ENCODE results near the gene TMPRSS11A.

Gene TMPRSS11A, protein sequence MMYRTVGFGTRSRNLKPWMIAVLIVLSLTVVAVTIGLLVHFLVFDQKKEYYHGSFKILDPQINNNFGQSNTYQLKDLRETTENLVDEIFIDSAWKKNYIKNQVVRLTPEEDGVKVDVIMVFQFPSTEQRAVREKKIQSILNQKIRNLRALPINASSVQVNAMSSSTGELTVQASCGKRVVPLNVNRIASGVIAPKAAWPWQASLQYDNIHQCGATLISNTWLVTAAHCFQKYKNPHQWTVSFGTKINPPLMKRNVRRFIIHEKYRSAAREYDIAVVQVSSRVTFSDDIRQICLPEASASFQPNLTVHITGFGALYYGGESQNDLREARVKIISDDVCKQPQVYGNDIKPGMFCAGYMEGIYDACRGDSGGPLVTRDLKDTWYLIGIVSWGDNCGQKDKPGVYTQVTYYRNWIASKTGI

DNA sequence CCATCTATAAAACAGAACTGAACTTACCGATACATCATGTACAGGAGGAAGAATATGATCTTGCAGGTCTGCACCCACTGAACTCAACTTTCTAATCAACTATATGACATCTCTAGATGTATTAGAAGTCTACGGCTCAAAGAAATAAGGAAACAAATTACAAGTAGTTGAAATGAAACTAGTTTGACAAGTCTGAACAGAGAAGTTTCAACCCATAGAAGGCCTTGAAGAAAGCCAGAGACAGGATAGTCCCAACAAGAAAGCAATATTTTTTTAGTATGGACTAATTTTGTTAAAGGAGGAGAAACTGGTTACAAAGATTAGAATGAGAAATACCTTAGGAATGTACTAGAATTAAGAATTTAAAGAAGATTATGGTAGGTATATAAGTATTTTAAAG lies at the start of gene TMPRSS11A:
TMPRSS11A (minus strand) TSS at position 138 of the 400 bp plus-strand sequence; CDS start at position 38, 100 bp downstream.
- H3K27ac Mint-ChIP-seq, result no peak within 1 kb of the TSS
- no peaks in the 10 kb centered on the region for H3K27me3 Mint-ChIP-seq
- no peaks in the 10 kb centered on the region for H3K4me1 Mint-ChIP-seq
- ATAC-seq (no peak), DNase-seq (no peak)
- no peaks in the 10 kb centered on the region for H3K36me3 Mint-ChIP-seq (ENCODE audit: low read depth)
- no peak within 1 kb of the TSS for H3K4me3 Mint-ChIP-seq
- no peaks in the 10 kb centered on the region for H3K9me3 Mint-ChIP-seq

DNA sequence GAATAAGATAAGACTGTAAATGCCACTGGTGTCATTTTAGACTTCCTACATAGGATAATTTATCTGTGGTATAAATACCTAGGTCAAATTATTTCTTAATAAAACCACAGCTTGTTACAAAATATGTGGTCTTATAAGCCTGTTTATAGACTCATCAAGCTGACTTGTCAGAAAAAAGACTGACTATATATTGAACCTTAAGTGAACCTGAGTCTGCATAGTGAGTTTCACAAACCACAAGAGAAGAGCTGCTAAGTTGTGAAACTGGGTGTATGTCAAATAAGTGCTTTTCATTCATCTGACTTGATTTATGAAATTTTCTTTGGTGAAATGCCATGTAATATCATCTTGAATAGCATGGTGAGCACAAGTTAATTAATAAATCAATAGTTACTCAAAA lies 48.4 kb upstream of the TMPRSS11A start:
- Mint-ChIP-seq H3K4me1 (no peaks in the 10 kb centered on the region), H3K36me3 (ENCODE audit: low read depth) (no peaks in the 10 kb centered on the region), H3K27me3 (no peaks in the 10 kb centered on the region), H3K27ac (no peak overlapping the region), H3K4me3 (no peak overlapping the region), H3K9me3 (no peaks in the 10 kb centered on the region)
- ATAC-seq (no peak), DNase-seq (no peak)

DNA sequence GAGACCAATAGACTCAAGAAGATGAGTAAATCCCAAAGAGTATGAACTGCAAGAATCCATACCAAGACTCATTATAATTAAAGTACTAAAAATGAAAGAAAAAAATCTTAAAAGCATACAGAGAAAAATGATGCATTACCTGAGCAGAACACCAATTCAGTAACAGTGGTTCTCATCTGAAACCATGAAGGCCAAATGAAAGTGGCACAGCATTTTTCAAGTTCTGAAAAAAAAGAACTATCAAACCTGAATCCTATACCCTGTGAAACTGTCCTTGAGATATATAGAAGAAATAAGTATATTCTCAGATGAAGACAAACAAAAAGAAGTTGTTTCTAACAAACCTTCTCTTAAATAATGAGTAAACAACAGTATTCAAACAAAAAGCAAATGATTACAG lies 39.6 kb upstream of the TMPRSS11A start:
- Mint-ChIP-seq H3K4me3 (no peak overlapping the region), H3K9me3 (no peaks in the 10 kb centered on the region), H3K27me3 (no peaks in the 10 kb centered on the region), H3K27ac (no peak overlapping the region), H3K4me1 (no peaks in the 10 kb centered on the region), H3K36me3 (ENCODE audit: low read depth) (no peaks in the 10 kb centered on the region)
- DNase-seq (no peak), ATAC-seq (no peak)

DNA sequence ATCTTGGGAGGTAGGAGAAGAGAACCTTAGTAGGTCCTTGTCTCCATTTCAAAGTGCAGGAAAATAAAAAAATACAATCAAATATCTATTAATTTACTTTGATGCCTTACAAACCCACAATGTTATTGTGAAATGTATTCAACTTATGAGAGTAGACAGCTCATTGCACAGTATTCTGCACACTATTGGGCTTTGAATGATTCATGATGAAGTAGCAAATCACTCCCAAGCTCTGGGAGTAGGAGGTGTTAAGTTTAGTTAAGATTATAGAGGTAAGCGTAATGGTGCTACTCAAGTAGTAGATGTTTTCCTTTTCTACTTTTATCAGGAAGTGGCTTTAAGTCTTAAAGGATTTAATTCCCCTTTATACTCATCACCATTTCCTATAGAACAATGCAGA lies 32.8 kb upstream of the TMPRSS11A start:
- H3K27me3 Mint-ChIP-seq, result peaks cover 2% of the 10 kb centered on the region
- H3K4me1 Mint-ChIP-seq, result no peaks in the 10 kb centered on the region
- no peaks in the 10 kb centered on the region for H3K9me3 Mint-ChIP-seq
- no peaks in the 10 kb centered on the region for H3K36me3 Mint-ChIP-seq (ENCODE audit: low read depth)
- DNase-seq (no peak), ATAC-seq (no peak)
- H3K4me3 Mint-ChIP-seq, result no peak overlapping the region
- H3K27ac Mint-ChIP-seq, result no peak overlapping the region

DNA sequence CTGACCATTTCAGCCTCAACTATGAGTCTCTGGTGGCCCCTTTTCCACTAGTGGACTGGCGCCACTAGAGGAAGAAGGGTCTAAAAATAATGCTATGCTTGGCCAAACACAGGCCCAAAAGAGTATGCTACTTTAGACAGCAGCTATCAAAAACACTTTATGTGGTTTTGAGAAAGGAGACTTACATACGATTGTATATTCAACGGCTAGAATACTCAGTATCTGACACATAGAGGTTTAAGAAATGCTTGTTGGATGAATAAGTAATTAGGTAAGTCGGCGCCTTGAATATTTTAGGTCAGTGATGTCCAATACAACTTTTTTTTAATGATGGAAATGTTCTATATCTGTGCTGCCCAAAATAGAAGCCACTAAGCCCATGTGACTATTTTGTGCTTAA lies 25.7 kb upstream of the TMPRSS11A start:
- H3K4me3 Mint-ChIP-seq, result no peak overlapping the region
- ATAC-seq (no peak), DNase-seq (no peak)
- H3K4me1 Mint-ChIP-seq, result no peaks in the 10 kb centered on the region
- no peaks in the 10 kb centered on the region for H3K27me3 Mint-ChIP-seq
- no peaks in the 10 kb centered on the region for H3K36me3 Mint-ChIP-seq (ENCODE audit: low read depth)
- no peak overlapping the region for H3K27ac Mint-ChIP-seq
- H3K9me3 Mint-ChIP-seq, result no peaks in the 10 kb centered on the region

DNA sequence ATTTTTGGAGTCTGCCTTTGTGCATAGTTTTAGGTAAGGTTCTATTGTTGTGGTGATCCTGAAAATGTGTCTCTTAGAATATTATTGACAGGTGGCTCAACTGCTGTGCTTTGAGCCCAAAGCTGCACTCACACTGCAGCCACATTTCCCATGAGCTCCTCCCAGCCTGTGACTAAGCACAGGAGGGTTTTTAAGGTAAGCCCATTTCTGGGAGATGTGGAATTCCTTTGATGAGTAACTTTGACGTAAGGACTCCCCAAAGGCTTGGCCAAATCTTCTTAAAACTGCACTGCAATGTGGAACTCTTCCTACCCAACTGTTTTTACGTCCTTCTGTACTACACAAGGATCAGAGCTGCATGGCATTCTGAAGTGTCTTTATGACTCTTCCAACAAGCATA lies 20.0 kb upstream of the TMPRSS11A start:
- ATAC-seq, result no peak
- Mint-ChIP-seq H3K4me3 (no peak overlapping the region), H3K27me3 (peaks cover 2% of the 10 kb centered on the region), H3K4me1 (no peaks in the 10 kb centered on the region), H3K9me3 (peaks cover 4% of the 10 kb centered on the region), H3K27ac (no peak overlapping the region), H3K36me3 (ENCODE audit: low read depth) (no peaks in the 10 kb centered on the region)
- no peak for DNase-seq

DNA sequence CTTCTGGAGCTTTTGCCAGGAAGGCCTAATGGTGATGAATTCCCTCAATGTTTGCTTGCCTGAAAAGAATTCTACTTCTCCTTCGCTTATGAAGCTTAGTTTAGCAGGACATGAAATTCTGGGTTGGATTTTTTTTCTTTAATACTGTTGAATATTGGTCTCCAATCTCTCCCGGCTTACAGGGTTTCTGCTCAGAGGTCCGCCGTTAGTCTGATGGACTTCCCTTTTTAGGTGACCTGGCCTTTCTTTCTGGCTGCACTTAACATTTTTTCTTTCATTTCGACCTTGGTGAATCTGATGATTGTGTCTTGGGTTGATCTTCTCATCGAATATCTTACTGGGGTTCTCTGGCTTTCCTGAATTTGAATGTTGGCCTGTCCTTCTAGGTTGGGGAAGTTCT lies 17.2 kb upstream of the TMPRSS11A start:
- peaks cover 4% of the 10 kb centered on the region for H3K9me3 Mint-ChIP-seq
- H3K27ac Mint-ChIP-seq, result no peak overlapping the region
- no peak for DNase-seq
- no peaks in the 10 kb centered on the region for H3K36me3 Mint-ChIP-seq (ENCODE audit: low read depth)
- H3K27me3 Mint-ChIP-seq, result peaks cover 2% of the 10 kb centered on the region
- no peak for ATAC-seq
- H3K4me3 Mint-ChIP-seq, result no peak overlapping the region
- no peaks in the 10 kb centered on the region for H3K4me1 Mint-ChIP-seq

DNA sequence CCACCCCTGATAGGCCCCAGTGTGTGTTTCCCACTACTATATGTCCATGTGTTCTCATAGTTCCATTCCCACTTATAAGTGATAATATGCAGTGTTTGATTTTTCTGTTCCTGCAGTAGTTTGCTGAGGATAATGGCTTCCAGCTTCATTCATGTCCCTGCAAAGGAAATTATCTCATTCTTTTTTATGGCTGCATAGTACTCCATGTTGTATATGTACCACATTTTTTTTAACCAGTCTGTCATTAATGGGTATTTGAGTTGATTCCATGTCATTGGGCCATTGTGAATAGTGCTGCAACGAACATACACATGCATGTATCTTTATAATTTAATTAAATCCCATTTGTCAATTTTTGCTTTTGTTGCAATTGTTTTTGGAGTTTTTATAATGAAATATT lies 10.3 kb upstream of the TMPRSS11A start:
- H3K27me3 Mint-ChIP-seq, result no peaks in the 10 kb centered on the region
- H3K4me3 Mint-ChIP-seq, result no peak overlapping the region

DNA sequence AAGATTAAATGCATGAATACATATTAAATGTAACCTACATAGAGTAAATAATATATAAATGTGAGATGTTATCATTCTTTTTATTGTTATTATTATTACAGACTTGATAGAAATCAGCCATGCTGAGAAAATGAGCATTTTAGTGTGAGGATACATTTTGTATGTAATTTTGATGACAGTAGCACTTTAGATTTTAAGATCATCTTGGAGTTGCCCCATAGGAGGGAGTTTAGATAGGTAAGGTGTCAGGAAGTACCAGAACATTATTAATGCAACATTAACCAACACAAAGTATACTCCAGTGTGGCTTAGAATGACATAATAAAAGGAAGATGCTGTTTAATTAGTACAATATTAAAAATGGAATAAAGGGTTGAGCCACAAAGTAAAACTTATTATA lies 8.4 kb downstream of the TMPRSS11A start:
- Mint-ChIP-seq H3K9me3 (no peaks in the 10 kb centered on the region), H3K4me1 (no peaks in the 10 kb centered on the region), H3K36me3 (ENCODE audit: low read depth) (no peaks in the 10 kb centered on the region), H3K27ac (no peak overlapping the region), H3K27me3 (no peaks in the 10 kb centered on the region), H3K4me3 (no peak overlapping the region)
- no peak for DNase-seq
- no peak for ATAC-seq

More for the DNA sequence above, 10.3 kb upstream of the TMPRSS11A start:
- H3K36me3 Mint-ChIP-seq (ENCODE audit: low read depth), result no peaks in the 10 kb centered on the region
- H3K9me3 Mint-ChIP-seq, result peaks cover 6% of the 10 kb centered on the region
- no peaks in the 10 kb centered on the region for H3K4me1 Mint-ChIP-seq
- H3K27ac Mint-ChIP-seq, result no peak overlapping the region
- no peak for ATAC-seq
- DNase-seq, result no peak

DNA sequence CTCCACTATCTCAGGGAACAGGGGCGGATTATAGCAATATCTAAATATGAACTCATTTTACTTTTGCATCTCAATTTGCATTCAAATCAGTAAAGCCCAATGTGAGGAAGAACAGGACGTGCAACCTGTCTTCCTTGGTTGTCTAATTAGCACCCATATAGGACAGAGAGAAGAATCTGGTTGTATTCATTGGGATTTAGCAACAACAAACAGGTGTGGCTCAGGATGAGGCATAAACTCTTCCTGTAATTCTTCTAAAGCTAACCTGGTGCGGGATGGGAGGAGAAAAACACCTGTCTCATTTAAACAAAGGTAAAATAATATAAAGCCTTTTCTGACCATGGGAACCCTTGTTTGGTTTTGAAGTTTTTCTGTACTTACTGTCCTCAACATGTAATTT lies 22.2 kb downstream of the TMPRSS11A start:
- H3K4me3 Mint-ChIP-seq, result no peak overlapping the region
- peaks cover 4% of the 10 kb centered on the region for H3K9me3 Mint-ChIP-seq
- no peak for ATAC-seq
- no peak overlapping the region for H3K27ac Mint-ChIP-seq
- H3K36me3 Mint-ChIP-seq (ENCODE audit: low read depth), result no peaks in the 10 kb centered on the region
- DNase-seq, result no peak
- H3K4me1 Mint-ChIP-seq, result no peaks in the 10 kb centered on the region
- no peaks in the 10 kb centered on the region for H3K27me3 Mint-ChIP-seq

DNA sequence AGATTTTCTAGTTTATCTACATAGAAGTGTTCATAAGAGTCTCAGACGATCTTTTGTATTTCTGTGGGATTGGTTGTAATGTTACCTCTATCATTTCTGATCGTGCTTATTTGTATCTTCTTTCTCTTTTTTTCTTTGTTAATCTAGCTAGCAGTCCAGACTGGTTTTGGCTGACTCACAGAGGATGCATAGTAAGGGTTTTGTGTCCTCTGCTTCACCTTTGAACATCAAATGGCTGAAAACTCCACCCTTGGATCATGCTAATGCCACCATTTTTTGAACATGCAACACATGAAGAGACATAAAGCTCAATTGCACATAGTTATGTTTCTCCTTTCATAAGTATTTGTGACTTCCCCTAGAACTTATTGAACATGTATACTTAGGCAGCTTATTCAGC lies 22.8 kb downstream of the TMPRSS11A start:
- Mint-ChIP-seq H3K9me3 (peaks cover 4% of the 10 kb centered on the region), H3K27ac (no peak overlapping the region), H3K4me1 (no peaks in the 10 kb centered on the region), H3K27me3 (no peaks in the 10 kb centered on the region), H3K4me3 (no peak overlapping the region), H3K36me3 (ENCODE audit: low read depth) (no peaks in the 10 kb centered on the region)
- no peak for ATAC-seq
- no peak for DNase-seq

DNA sequence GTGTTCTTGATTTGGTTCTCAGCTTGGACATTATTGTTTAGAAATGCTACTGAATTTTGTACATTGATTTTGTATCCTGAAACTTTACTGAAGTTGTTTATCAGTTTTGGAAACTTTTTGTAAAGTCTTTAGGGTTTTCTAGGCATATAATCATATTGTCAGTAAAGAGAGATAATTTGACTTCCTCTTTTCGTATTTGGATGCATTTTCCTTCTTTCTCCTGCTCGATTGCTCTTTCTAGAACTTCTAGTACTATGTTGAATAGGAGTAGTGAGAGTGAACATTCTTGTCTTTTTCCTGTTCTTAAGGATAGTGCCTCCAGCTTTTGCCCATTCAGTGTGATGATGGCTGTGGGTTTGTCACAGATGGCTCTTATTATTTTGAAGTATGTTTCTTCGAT lies 24.1 kb downstream of the TMPRSS11A start:
- Mint-ChIP-seq H3K4me1 (no peaks in the 10 kb centered on the region), H3K27ac (no peak overlapping the region), H3K4me3 (no peak overlapping the region), H3K27me3 (no peaks in the 10 kb centered on the region), H3K36me3 (ENCODE audit: low read depth) (no peaks in the 10 kb centered on the region), H3K9me3 (peaks cover 4% of the 10 kb centered on the region)
- DNase-seq (no peak), ATAC-seq (no peak)

DNA sequence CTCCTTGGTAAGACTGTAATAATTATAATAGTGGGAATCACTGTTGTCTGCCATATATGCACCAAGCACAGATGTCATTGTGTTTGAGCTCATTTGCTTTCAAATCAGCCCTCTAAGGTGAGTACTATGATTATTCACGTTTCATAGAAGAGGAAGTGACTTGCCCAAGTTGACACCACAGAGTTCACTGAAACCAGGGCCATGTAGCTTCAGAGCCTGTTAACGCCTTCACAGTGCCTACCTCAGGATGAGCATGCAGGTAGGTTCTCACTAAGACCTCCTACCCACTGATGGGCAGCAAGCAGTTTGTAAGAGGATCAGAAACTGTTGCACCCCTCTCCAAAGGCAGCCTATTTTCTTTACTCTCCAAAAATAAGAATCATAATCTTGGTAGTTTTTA lies 27.4 kb downstream of the TMPRSS11A start:
- Mint-ChIP-seq H3K9me3 (peaks cover 4% of the 10 kb centered on the region), H3K27me3 (no peaks in the 10 kb centered on the region), H3K4me3 (no peak overlapping the region), H3K4me1 (no peaks in the 10 kb centered on the region), H3K36me3 (ENCODE audit: low read depth) (no peaks in the 10 kb centered on the region), H3K27ac (no peak overlapping the region)
- ATAC-seq (no peak), DNase-seq (no peak)

DNA sequence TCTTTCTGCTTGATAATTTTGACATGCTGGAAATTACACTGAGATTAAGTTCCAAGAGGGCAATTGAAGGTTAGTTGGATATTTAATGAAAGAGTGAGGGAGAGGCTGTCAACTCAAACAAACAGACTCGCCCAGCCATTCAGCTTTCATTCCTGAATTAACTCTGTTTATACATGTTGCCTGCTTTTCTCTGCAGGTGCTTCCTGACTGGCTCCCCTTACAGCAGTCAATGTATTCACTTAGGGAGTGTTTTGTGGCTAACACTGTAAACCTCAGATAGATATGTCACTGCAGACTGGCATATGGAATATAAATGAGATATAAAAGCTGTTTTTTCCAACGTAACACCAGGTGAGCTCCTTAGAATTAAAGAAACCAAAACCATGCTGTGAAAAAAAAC lies 28.7 kb downstream of the TMPRSS11A start:
- no peaks in the 10 kb centered on the region for H3K36me3 Mint-ChIP-seq (ENCODE audit: low read depth)
- ATAC-seq (no peak), DNase-seq (no peak)
- peaks cover 4% of the 10 kb centered on the region for H3K9me3 Mint-ChIP-seq
- no peaks in the 10 kb centered on the region for H3K4me1 Mint-ChIP-seq
- no peak overlapping the region for H3K4me3 Mint-ChIP-seq
- peaks cover 2% of the 10 kb centered on the region for H3K27me3 Mint-ChIP-seq
- no peak overlapping the region for H3K27ac Mint-ChIP-seq

DNA sequence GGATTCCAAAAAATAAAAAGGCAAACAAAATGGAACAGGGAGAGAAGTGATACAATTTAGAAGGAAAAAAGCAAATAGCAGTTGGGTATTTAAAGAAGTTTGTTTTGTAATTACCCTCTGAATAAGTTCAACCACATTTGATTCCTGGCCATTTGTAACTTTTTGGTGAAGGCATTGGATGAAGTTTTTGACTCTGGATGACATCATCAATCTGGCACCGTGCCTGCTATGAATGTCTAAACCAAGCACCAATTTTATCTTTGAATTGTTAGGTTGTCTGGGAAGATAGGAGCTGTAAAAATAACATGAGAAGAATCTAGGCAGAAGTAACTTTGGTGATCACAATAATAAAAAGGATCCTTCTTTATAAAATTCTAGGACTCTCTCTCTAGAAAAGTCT lies 29.5 kb downstream of the TMPRSS11A start:
- no peak for ATAC-seq
- no peak overlapping the region for H3K4me3 Mint-ChIP-seq
- no peaks in the 10 kb centered on the region for H3K4me1 Mint-ChIP-seq
- H3K27me3 Mint-ChIP-seq, result peaks cover 5% of the 10 kb centered on the region
- no peak overlapping the region for H3K27ac Mint-ChIP-seq
- no peak for DNase-seq
- H3K9me3 Mint-ChIP-seq, result no peaks in the 10 kb centered on the region
- H3K36me3 Mint-ChIP-seq (ENCODE audit: low read depth), result no peaks in the 10 kb centered on the region

DNA sequence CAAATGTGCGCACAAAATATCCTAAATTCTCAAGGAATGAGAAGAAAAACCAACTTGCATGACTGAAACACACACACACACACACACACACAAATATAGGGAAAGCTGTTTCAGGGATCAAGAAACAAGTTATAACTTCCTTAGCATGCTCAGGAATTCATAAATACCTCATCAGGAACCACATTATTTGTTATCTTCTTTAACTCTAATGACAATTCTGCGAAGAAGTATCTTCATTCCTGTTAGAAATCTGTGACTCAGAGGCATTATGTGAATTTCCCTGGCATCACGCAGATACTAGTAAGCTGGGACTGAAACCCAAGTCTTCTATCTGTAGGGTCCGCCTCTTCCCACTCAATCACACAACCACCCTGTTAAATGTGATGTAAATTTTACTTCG lies 30.3 kb downstream of the TMPRSS11A start:
- no peak for ATAC-seq
- Mint-ChIP-seq H3K27ac (no peak overlapping the region), H3K27me3 (peaks cover 5% of the 10 kb centered on the region), H3K36me3 (ENCODE audit: low read depth) (no peaks in the 10 kb centered on the region), H3K4me1 (no peaks in the 10 kb centered on the region), H3K9me3 (no peaks in the 10 kb centered on the region), H3K4me3 (no peak overlapping the region)
- no peak for DNase-seq

Measured in activated naive CD8-positive, alpha-beta T cell treated with anti-CD3 and anti-CD28 coated beads, Interleukin-2, amount 50 U/mL, for 24 hours (primary cell).